HUES64 (cell line): Measurements from ENCODE around the gene DDX39A. TPM values are rescaled to one million over a fixed set of nuclear protein-coding genes. Genes with fewer than 3 reads are reported as not detected.
"Not testable (repeated sequence)": the region's sequence is repeated elsewhere in the genome, so short reads cannot be mapped to it uniquely, and the experiment has no call there.

ENCODE experiments used
- H3K27ac ChIP-seq: 2 replicates; pipeline ENCODE4 v1.7.0; 2013; ENCODE audit warnings: low read depth, low read length, inconsistent platforms
- H3K27me3 ChIP-seq: 2 replicates; pipeline ENCODE4 v1.6.1; 2013; ENCODE audit warnings: mild to moderate bottlenecking, low read length; ENCODE audit not compliant: insufficient read depth
- H3K36me3 ChIP-seq: 2 replicates; pipeline ENCODE4 v1.6.1; 2013; ENCODE audit warnings: mild to moderate bottlenecking, low read length; ENCODE audit not compliant: insufficient read depth
- H3K4me1 ChIP-seq: 2 replicates; pipeline ENCODE4 v1.6.1; 2013; ENCODE audit warnings: mild to moderate bottlenecking, low read length, moderate library complexity; ENCODE audit not compliant: insufficient read depth
- H3K4me3 ChIP-seq: 2 replicates; pipeline ENCODE4 v1.5.1; 2013; ENCODE audit warnings: mild to moderate bottlenecking, low read length, moderate library complexity
- H3K9ac ChIP-seq: 2 replicates; pipeline ENCODE4 v1.6.1; 2013; ENCODE audit warnings: mild to moderate bottlenecking, low read depth, low read length
- H3K9me3 ChIP-seq: 2 replicates; pipeline ENCODE4 v1.6.1; 2013; ENCODE audit warnings: low read depth, low read length; ENCODE audit not compliant: insufficient read depth
- WGBS: fragments of 150-250, 120-280 bp; methylation state at CpG from one replicate; pipeline ENCODE4 v1.1.7; 2013; ENCODE audit warnings: missing lambda C conversion rate; 5-methylcytosine and 5-hydroxymethylcytosine counted together
- polyA plus RNA-seq, 2 experiments: library from polyadenylated mRNA; stranded (reverse); fragments of 50-300 nt; gene quantifications; one replicate each; pipeline ENCODE4 v1.2.3, GENCODE V29; 2013

The DDX39A gene
- 114 TPM for polyA plus RNA-seq (2013, experiment 1 of 2)
- 96.7 TPM for polyA plus RNA-seq (2013, experiment 2 of 2)

GRCh38 chr19:14419106-14419813 lies at the start of gene DDX39A:
TSS of gene DDX39A (minus strand) at chr19:14419341. CDS start at chr19:14413220, 6,121 bp downstream.
- Histone ChIP-seq H3K4me3 (peak within 1 kb of the TSS; percentile 86), H3K27me3 (no peaks in the 10 kb centered on the region), H3K27ac (peak within 1 kb of the TSS; percentile 94), H3K4me1 (peaks cover 5% of the 10 kb centered on the region; the same call in 1 of the 2 replicates), H3K36me3 (peaks cover 20% of the 10 kb centered on the region), H3K9ac (peak within 1 kb of the TSS; percentile 86), H3K9me3 (no peaks in the 10 kb centered on the region)
- WGBS = under 1% methylated on average over 57 of the region's 57 CpGs

GRCh38 chr19:14467816-14468215 lies 48.7 kb upstream of the DDX39A start:
- Histone ChIP-seq H3K9me3 (no peaks in the 10 kb centered on the region), H3K36me3 (peaks cover 66% of the 10 kb centered on the region)
- WGBS = 82% methylated on average over 9 of the region's 9 CpGs

DNA sequence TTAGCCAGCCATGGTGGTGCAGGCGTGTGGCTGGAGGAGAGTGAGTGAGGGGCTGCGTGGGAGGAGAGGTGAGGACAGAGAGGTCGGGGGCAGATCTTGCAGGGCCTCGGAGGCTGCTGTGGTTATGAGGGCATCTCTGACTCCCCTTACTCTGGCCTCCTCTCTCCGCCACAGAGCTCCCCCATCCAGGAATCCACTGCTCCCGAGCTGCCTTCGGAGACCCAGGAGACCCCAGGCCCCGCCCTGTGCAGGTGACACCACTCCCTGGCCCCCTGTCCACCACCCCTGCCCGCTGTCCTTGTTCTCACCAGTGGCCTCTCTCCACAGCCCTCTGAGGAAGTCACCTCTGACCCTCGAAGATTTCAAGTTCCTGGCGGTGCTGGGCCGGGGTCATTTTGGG lies 48.2 kb upstream of the DDX39A start:
- no peak overlapping the region for H3K4me3 ChIP-seq
- no peak overlapping the region for H3K9ac ChIP-seq
- H3K9me3 ChIP-seq = no peaks in the 10 kb centered on the region
- H3K36me3 ChIP-seq = peaks cover 70% of the 10 kb centered on the region
- H3K27me3 ChIP-seq = no peaks in the 10 kb centered on the region
- 93% methylated on average over 12 of the region's 12 CpGs for WGBS
- no peak overlapping the region for H3K27ac ChIP-seq
- no peaks in the 10 kb centered on the region for H3K4me1 ChIP-seq

More at GRCh38 chr19:14467816-14468215, 48.7 kb upstream of the DDX39A start:
- no peak overlapping the region for H3K27ac ChIP-seq
- no peak overlapping the region for H3K9ac ChIP-seq
- peaks cover under 1% of the 10 kb centered on the region; the same call in 1 of the 2 replicates for H3K4me1 ChIP-seq
- H3K27me3 ChIP-seq = no peaks in the 10 kb centered on the region
- H3K4me3 ChIP-seq = no peak overlapping the region

DNA sequence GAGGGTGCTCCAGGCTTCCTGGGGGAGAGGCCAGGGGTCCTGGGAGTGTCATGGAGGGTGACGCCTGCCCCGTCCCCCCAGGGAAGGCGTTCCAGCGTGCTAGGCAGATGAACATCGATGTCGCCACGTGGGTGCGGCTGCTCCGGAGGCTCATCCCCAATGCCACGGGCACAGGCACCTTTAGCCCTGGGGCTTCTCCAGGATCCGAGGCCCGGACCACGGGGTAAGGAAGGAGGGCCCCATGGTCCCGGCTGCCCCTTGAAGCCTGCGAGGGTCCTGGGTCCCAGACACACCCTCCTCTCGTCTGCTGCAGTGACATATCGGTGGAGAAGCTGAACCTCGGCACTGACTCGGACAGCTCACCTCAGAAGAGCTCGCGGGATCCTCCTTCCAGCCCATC lies 44.6 kb upstream of the DDX39A start:
- H3K9ac ChIP-seq = no peak overlapping the region
- H3K4me3 ChIP-seq = no peak overlapping the region
- 97% methylated on average over 21 of the region's 21 CpGs for WGBS
- H3K9me3 ChIP-seq = no peaks in the 10 kb centered on the region
- no peak overlapping the region for H3K27ac ChIP-seq
- H3K27me3 ChIP-seq = no peaks in the 10 kb centered on the region
- H3K36me3 ChIP-seq = peaks cover 68% of the 10 kb centered on the region
- no peaks in the 10 kb centered on the region for H3K4me1 ChIP-seq

- H3K4me3 ChIP-seq, H3K27ac ChIP-seq, H3K9ac ChIP-seq, H3K9me3 ChIP-seq, H3K27me3 ChIP-seq, H3K4me1 ChIP-seq: not testable (repeated sequence)
- 96% methylated on average over 5 of the region's 7 CpGs for WGBS
- peaks cover 60% of the 10 kb centered on the region for H3K36me3 ChIP-seq
These were observed 43.3 kb upstream of the DDX39A start for GRCh38 chr19:14462401-14462800.

DNA sequence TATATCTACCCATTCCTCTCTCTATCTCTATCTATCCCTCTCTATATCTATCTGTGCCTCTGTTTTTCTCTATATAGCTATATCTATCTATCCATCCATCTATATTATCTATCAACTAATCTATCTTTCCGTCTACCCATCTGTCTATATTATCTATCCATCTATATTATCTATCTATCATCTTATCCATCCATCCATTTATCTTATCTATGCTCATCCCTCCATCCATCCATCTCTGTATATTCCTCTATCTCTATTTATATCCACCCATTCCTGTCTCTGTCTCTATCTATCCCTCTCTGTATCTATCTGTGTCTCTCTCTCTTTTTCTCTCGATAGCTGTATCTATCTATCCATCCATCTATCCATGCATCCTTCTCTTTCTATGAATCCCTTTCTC lies 41.8 kb upstream of the DDX39A start:
- no peaks in the 10 kb centered on the region for H3K4me1 ChIP-seq
- H3K4me3 ChIP-seq = no peak overlapping the region
- no peak overlapping the region for H3K9ac ChIP-seq
- H3K27ac ChIP-seq = no peak overlapping the region
- 94% methylated on average over 2 of the region's 2 CpGs for WGBS
- H3K27me3 ChIP-seq = no peaks in the 10 kb centered on the region
- no peaks in the 10 kb centered on the region for H3K9me3 ChIP-seq
- H3K36me3 ChIP-seq = peaks cover 47% of the 10 kb centered on the region

- Histone ChIP-seq H3K4me3 (no peak overlapping the region), H3K9me3 (no peaks in the 10 kb centered on the region), H3K9ac (no peak overlapping the region), H3K4me1 (no peaks in the 10 kb centered on the region), H3K36me3 (peaks cover 43% of the 10 kb centered on the region), H3K27ac (no peak overlapping the region), H3K27me3 (no peaks in the 10 kb centered on the region)
- 94% methylated on average over 5 of the region's 5 CpGs for WGBS
These were observed 40.6 kb upstream of the DDX39A start for GRCh38 chr19:14459703-14460102.

- not testable (repeated sequence) for H3K4me1 ChIP-seq, H3K4me3 ChIP-seq, H3K9me3 ChIP-seq, H3K9ac ChIP-seq, H3K27me3 ChIP-seq, H3K27ac ChIP-seq
- WGBS = 97% methylated on average over 3 of the region's 3 CpGs
- peaks cover 45% of the 10 kb centered on the region for H3K36me3 ChIP-seq
These were observed 33.2 kb upstream of the DDX39A start for GRCh38 chr19:14452303-14452702.

DNA sequence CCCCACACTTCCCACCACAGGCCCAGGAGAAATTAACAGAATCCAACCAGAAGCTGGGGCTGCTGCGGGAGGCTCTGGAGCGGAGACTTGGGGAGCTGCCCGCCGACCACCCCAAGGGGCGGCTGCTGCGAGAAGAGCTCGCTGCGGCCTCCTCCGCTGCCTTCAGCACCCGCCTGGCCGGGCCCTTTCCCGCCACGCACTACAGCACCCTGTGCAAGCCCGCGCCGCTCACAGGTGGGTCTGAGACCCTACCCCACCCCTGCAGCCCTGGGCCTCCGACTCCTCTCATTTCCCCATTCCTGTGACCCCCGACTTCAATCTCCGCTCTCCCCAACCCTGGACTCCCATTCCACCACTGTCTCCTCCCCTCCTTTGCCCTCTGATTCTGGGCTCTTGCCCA lies 31.7 kb upstream of the DDX39A start:
- Histone ChIP-seq H3K9me3 (no peaks in the 10 kb centered on the region), H3K36me3 (peaks cover 59% of the 10 kb centered on the region), H3K27ac (no peak overlapping the region), H3K4me3 (no peak overlapping the region), H3K9ac (no peak overlapping the region), H3K27me3 (no peaks in the 10 kb centered on the region), H3K4me1 (no peaks in the 10 kb centered on the region)
- 97% methylated on average over 19 of the region's 19 CpGs for WGBS

DNA sequence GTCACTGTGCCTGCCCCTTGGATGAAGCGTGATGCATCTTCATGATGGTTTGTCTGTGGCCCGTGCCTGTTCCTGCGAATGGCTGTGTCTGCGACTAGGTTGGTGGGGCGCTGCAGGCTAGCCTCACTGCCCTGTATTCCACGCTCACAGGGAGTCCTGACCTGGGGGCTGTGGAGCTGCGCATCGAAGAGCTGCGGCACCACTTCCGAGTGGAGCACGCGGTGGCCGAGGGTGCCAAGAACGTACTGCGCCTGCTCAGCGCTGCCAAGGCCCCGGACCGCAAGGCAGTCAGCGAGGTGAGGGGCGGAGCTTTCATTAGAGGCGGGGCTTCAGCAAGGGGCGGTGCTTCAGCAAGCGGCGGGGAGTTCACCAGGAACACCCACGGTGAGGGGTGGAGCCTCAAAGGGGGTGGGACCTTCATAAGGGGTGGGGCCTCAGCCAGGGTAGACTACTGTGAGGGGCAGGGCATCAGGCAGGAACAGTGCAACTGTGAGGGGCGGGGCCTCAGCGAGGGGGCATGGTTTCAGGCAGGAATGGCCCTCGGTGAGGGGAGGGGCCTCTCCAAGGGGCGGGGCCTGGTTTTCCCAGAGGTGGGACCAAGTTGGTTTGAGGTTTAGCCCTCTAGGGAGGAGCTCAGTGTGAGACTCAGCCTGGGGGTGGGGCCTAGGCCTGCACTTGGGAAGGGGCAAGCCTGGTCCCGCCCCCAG lies 31.2 kb upstream of the DDX39A start:
- Histone ChIP-seq H3K4me3 (no peak overlapping the region), H3K27ac (no peak overlapping the region), H3K9ac (no peak overlapping the region), H3K27me3 (no peaks in the 10 kb centered on the region), H3K4me1 (no peaks in the 10 kb centered on the region), H3K36me3 (peaks cover 62% of the 10 kb centered on the region), H3K9me3 (no peaks in the 10 kb centered on the region)
- 87% methylated on average over 30 of the region's 30 CpGs for WGBS

DNA sequence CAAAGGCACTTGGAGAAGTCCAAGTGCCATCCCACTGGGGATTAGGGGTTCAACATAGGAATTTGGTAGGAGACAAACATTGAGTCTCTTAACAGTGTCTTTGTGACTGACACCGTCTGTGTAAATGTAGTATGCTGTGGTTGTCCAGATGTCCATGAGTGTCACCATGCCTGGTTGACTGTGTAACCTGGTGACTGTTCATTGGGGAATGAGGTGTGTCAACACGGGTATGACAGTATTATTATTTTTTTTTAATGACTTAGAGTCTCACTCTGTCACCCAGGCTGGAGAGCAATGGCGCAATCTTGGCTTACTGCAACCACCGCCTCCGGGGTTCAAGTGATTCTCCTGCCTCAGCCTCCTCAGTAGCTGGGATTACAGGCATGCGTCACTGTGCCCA lies 30.2 kb upstream of the DDX39A start:
- H3K36me3 ChIP-seq = peaks cover 63% of the 10 kb centered on the region

More for the DNA sequence above, 30.2 kb upstream of the DDX39A start:
- Histone ChIP-seq H3K9ac (no peak overlapping the region), H3K27me3 (no peaks in the 10 kb centered on the region), H3K27ac (no peak overlapping the region), H3K9me3 (no peaks in the 10 kb centered on the region), H3K4me1 (no peaks in the 10 kb centered on the region), H3K4me3 (no peak overlapping the region)
- 94% methylated on average over 5 of the region's 6 CpGs for WGBS
